ENCODE measurements around the gene CRK.

Gene CRK

GRCh38 chr17:1486802-1487695 is 31.0 kb upstream of the CRK start:
- DNase-seq (ENCODE audit: low read depth) = no peak
- H3K4me3 ChIP-seq (ENCODE audit: control insufficient read depth, low read depth, low read length) = peak overlapping the region; percentile 0; the same call in 1 of the 2 replicates
- no peak for TF ChIP-seq CTCF (IDR thresholded peaks at IDR 0.05; ENCODE audit: control insufficient read depth, insufficient read depth, low read depth, low read length, missing control alignments)

GRCh38 chr17:1485423-1486376 is 29.7 kb upstream of the CRK start:
- no peak for DNase-seq (ENCODE audit: low read depth)
- TF ChIP-seq CTCF (IDR thresholded peaks at IDR 0.05; ENCODE audit: control insufficient read depth, insufficient read depth, low read depth, low read length, missing control alignments) = no peak

GRCh38 chr17:1484676-1485422 is 28.8 kb upstream of the CRK start:
- no peak for DNase-seq (ENCODE audit: low read depth)
- TF ChIP-seq CTCF (IDR thresholded peaks at IDR 0.05; ENCODE audit: control insufficient read depth, insufficient read depth, low read depth, low read length, missing control alignments) = peak; percentile 17
- peak overlapping the region; percentile 58 for H3K4me3 ChIP-seq (ENCODE audit: control insufficient read depth, low read depth, low read length)

More at GRCh38 chr17:1485423-1486376, 29.7 kb upstream of the CRK start:
- peak overlapping the region; percentile 58 for H3K4me3 ChIP-seq (ENCODE audit: control insufficient read depth, low read depth, low read length)

DNA sequence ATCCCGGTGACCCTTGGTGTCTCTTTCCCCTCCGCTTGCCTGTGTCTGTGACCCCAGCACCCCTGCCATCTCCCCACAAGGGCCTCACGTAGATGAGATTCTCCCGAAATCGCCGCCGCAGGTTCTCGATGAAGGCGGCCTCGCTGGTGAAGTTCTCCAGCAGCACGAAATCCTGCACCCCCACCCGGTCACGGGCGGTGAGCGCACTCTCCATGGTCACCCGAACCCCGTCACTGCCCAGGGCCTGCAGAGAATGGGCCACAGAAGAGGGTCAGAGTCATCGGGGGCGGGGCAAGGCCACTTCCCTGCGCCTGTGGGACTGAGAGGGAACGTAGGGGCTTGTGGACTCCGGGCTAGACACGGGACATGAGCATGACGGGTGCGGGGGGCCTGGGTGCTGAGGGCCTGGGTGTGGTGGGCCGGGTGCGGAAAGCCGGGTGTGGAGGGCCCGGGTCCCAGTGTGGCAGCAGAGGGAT is 28.1 kb upstream of the CRK start:
- TF ChIP-seq CTCF (IDR thresholded peaks at IDR 0.05; ENCODE audit: control insufficient read depth, insufficient read depth, low read depth, low read length, missing control alignments) = no peak
- no peak for DNase-seq (ENCODE audit: low read depth)
- no peak overlapping the region; the same call in 1 of the 2 replicates for H3K4me3 ChIP-seq (ENCODE audit: control insufficient read depth, low read depth, low read length)

DNA sequence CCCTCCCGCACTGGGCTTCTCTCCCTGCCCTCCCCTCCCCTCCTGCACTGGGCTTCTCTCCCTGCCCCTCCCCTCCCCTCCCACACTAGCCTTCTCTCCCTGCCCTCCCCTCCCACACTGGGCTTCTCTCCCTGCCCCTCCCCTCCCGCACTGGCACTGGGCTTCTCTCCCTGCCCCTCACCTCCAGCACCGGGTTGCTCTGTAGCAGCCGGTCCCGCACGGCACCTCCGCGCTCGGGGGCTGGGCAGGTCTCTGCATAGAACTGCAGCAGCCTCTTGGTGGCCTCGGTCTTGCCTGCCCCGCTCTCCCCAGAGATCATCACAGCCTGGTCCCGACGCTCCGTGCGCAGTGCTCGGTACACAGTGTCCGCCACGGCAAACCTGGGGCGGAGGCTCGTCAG is 26.6 kb upstream of the CRK start:
- no peak for DNase-seq (ENCODE audit: low read depth)
- no peak overlapping the region for H3K4me3 ChIP-seq (ENCODE audit: control insufficient read depth, low read depth, low read length)
- no peak for TF ChIP-seq CTCF (IDR thresholded peaks at IDR 0.05; ENCODE audit: control insufficient read depth, insufficient read depth, low read depth, low read length, missing control alignments)

- no peak overlapping the region for H3K4me3 ChIP-seq (ENCODE audit: control insufficient read depth, low read depth, low read length)
- TF ChIP-seq CTCF (IDR thresholded peaks at IDR 0.05; ENCODE audit: control insufficient read depth, insufficient read depth, low read depth, low read length, missing control alignments) = no peak
- DNase-seq (ENCODE audit: low read depth) = no peak
Observed at GRCh38 chr17:1481736-1482135, 25.7 kb upstream of the CRK start.
